ENCODE results near the gene GZMH. TPM values are rescaled to one million over a fixed set of nuclear protein-coding genes. Genes with fewer than 3 reads are reported as not detected.

The GZMH gene
- total and polyA plus RNA-seq, 9 donors = 0.14 to 0.71 (median 0.38) TPM; not detected in 4

- no peak overlapping the region for H3K4me3 ChIP-seq (ENCODE audit: low read length)
- H3K27me3 ChIP-seq (ENCODE audit: control insufficient read depth, insufficient read depth, low read length) = no peaks in the 10 kb centered on the region
- peaks cover 6% of the 10 kb centered on the region for H3K4me1 ChIP-seq (ENCODE audit: control insufficient read depth, insufficient read depth, low read length)
- WGBS (ENCODE audit: insufficient coverage) = 92% methylated on average over 3 of the region's 3 CpGs
- no peak overlapping the region for H3K27ac ChIP-seq (ENCODE audit: low read length)
- no peaks in the 10 kb centered on the region for H3K36me3 ChIP-seq (ENCODE audit: control insufficient read depth, insufficient read depth, low read length)
- DNase-seq = no peak
- no peaks in the 10 kb centered on the region for H3K9me3 ChIP-seq (replicated peaks; ENCODE audit: control insufficient read depth, low read depth, low read length)
Observed at GRCh38 chr14:24630087-24630871, 20.8 kb upstream of the GZMH start.

GRCh38 chr14:24629521-24629920, 20.0 kb upstream of the GZMH start:
- Histone ChIP-seq H3K4me3 (ENCODE audit: low read length) (no peak overlapping the region), H3K9me3 (replicated peaks; ENCODE audit: control insufficient read depth, low read depth, low read length) (no peaks in the 10 kb centered on the region), H3K27me3 (ENCODE audit: control insufficient read depth, insufficient read depth, low read length) (no peaks in the 10 kb centered on the region), H3K36me3 (ENCODE audit: control insufficient read depth, insufficient read depth, low read length) (no peaks in the 10 kb centered on the region), H3K4me1 (ENCODE audit: control insufficient read depth, insufficient read depth, low read length) (peaks cover 6% of the 10 kb centered on the region), H3K27ac (ENCODE audit: low read length) (no peak overlapping the region)
- no peak for DNase-seq
- WGBS (ENCODE audit: insufficient coverage) = 80% methylated on average over 1 of the region's 6 CpGs

GRCh38 chr14:24613747-24614146, 4.3 kb upstream of the GZMH start:
- H3K27me3 ChIP-seq (ENCODE audit: control insufficient read depth, insufficient read depth, low read length) = no peaks in the 10 kb centered on the region
- no CpG with 5 or more reads among the region's 2 CpGs for WGBS (ENCODE audit: insufficient coverage)
- H3K27ac ChIP-seq (ENCODE audit: low read length) = no peak overlapping the region
- no peak for DNase-seq
- no peaks in the 10 kb centered on the region for H3K4me1 ChIP-seq (ENCODE audit: control insufficient read depth, insufficient read depth, low read length)
- H3K36me3 ChIP-seq (ENCODE audit: control insufficient read depth, insufficient read depth, low read length) = no peaks in the 10 kb centered on the region
- no peaks in the 10 kb centered on the region for H3K9me3 ChIP-seq (replicated peaks; ENCODE audit: control insufficient read depth, low read depth, low read length)
- H3K4me3 ChIP-seq (ENCODE audit: low read length) = no peak overlapping the region

GRCh38 chr14:24613241-24613640, 3.8 kb upstream of the GZMH start:
- Histone ChIP-seq H3K36me3 (ENCODE audit: control insufficient read depth, insufficient read depth, low read length) (no peaks in the 10 kb centered on the region), H3K27me3 (ENCODE audit: control insufficient read depth, insufficient read depth, low read length) (no peaks in the 10 kb centered on the region), H3K9me3 (replicated peaks; ENCODE audit: control insufficient read depth, low read depth, low read length) (no peaks in the 10 kb centered on the region), H3K4me3 (ENCODE audit: low read length) (no peak overlapping the region), H3K27ac (ENCODE audit: low read length) (no peak overlapping the region), H3K4me1 (ENCODE audit: control insufficient read depth, insufficient read depth, low read length) (no peaks in the 10 kb centered on the region)
- WGBS (ENCODE audit: insufficient coverage) = no CpG with 5 or more reads among the region's 1 CpG
- no peak for DNase-seq

- Histone ChIP-seq H3K27me3 (ENCODE audit: control insufficient read depth, insufficient read depth, low read length) (no peaks in the 10 kb centered on the region), H3K36me3 (ENCODE audit: control insufficient read depth, insufficient read depth, low read length) (no peaks in the 10 kb centered on the region), H3K4me1 (ENCODE audit: control insufficient read depth, insufficient read depth, low read length) (no peaks in the 10 kb centered on the region), H3K4me3 (ENCODE audit: low read length) (no peak overlapping the region), H3K27ac (ENCODE audit: low read length) (no peak overlapping the region), H3K9me3 (replicated peaks; ENCODE audit: control insufficient read depth, low read depth, low read length) (no peaks in the 10 kb centered on the region)
- no peak for DNase-seq
Observed at GRCh38 chr14:24612196-24612595, 2.7 kb upstream of the GZMH start.

- H3K9me3 ChIP-seq (replicated peaks; ENCODE audit: control insufficient read depth, low read depth, low read length) = no peaks in the 10 kb centered on the region
- H3K27me3 ChIP-seq (ENCODE audit: control insufficient read depth, insufficient read depth, low read length) = no peaks in the 10 kb centered on the region
- no peaks in the 10 kb centered on the region for H3K36me3 ChIP-seq (ENCODE audit: control insufficient read depth, insufficient read depth, low read length)
- no peak overlapping the region for H3K27ac ChIP-seq (ENCODE audit: low read length)
- H3K4me1 ChIP-seq (ENCODE audit: control insufficient read depth, insufficient read depth, low read length) = no peaks in the 10 kb centered on the region
- H3K4me3 ChIP-seq (ENCODE audit: low read length) = no peak overlapping the region
- 65% methylated on average over 8 of the region's 8 CpGs for WGBS (ENCODE audit: insufficient coverage)
- DNase-seq = no peak
Observed at GRCh38 chr14:24607635-24608514, 1.6 kb downstream of the GZMH start.

GRCh38 chr14:24607081-24607480, 2.4 kb downstream of the GZMH start:
- WGBS (ENCODE audit: insufficient coverage) = 57% methylated on average over 2 of the region's 4 CpGs
- H3K36me3 ChIP-seq (ENCODE audit: control insufficient read depth, insufficient read depth, low read length) = no peaks in the 10 kb centered on the region
- H3K9me3 ChIP-seq (replicated peaks; ENCODE audit: control insufficient read depth, low read depth, low read length) = no peaks in the 10 kb centered on the region
- H3K27me3 ChIP-seq (ENCODE audit: control insufficient read depth, insufficient read depth, low read length) = no peaks in the 10 kb centered on the region
- H3K4me1 ChIP-seq (ENCODE audit: control insufficient read depth, insufficient read depth, low read length) = no peaks in the 10 kb centered on the region
- DNase-seq = no peak
- H3K4me3 ChIP-seq (ENCODE audit: low read length) = no peak overlapping the region
- no peak overlapping the region for H3K27ac ChIP-seq (ENCODE audit: low read length)

- Histone ChIP-seq H3K4me3 (ENCODE audit: low read length) (no peak overlapping the region), H3K36me3 (ENCODE audit: control insufficient read depth, insufficient read depth, low read length) (no peaks in the 10 kb centered on the region), H3K27me3 (ENCODE audit: control insufficient read depth, insufficient read depth, low read length) (no peaks in the 10 kb centered on the region), H3K4me1 (ENCODE audit: control insufficient read depth, insufficient read depth, low read length) (no peaks in the 10 kb centered on the region), H3K9me3 (replicated peaks; ENCODE audit: control insufficient read depth, low read depth, low read length) (no peaks in the 10 kb centered on the region), H3K27ac (ENCODE audit: low read length) (no peak overlapping the region)
- DNase-seq = no peak
- WGBS (ENCODE audit: insufficient coverage) = no CpG with 5 or more reads among the region's 3 CpGs
Observed at GRCh38 chr14:24606297-24606696, 3.2 kb downstream of the GZMH start.

- Histone ChIP-seq H3K36me3 (ENCODE audit: control insufficient read depth, insufficient read depth, low read length) (no peaks in the 10 kb centered on the region), H3K27ac (ENCODE audit: low read length) (no peak overlapping the region), H3K27me3 (ENCODE audit: control insufficient read depth, insufficient read depth, low read length) (no peaks in the 10 kb centered on the region), H3K9me3 (replicated peaks; ENCODE audit: control insufficient read depth, low read depth, low read length) (no peaks in the 10 kb centered on the region), H3K4me1 (ENCODE audit: control insufficient read depth, insufficient read depth, low read length) (no peaks in the 10 kb centered on the region), H3K4me3 (ENCODE audit: low read length) (no peak overlapping the region)
- WGBS (ENCODE audit: insufficient coverage) = 62% methylated on average over 3 of the region's 3 CpGs
- DNase-seq = no peak
Observed at GRCh38 chr14:24605435-24606190, 3.9 kb downstream of the GZMH start.

GRCh38 chr14:24597403-24597802, 12.1 kb downstream of the GZMH start:
- no peak overlapping the region for H3K4me3 ChIP-seq (ENCODE audit: low read length)
- DNase-seq = no peak
- no peaks in the 10 kb centered on the region for H3K4me1 ChIP-seq (ENCODE audit: control insufficient read depth, insufficient read depth, low read length)
- no peaks in the 10 kb centered on the region for H3K36me3 ChIP-seq (ENCODE audit: control insufficient read depth, insufficient read depth, low read length)
- H3K9me3 ChIP-seq (replicated peaks; ENCODE audit: control insufficient read depth, low read depth, low read length) = peaks cover 15% of the 10 kb centered on the region
- no peaks in the 10 kb centered on the region for H3K27me3 ChIP-seq (ENCODE audit: control insufficient read depth, insufficient read depth, low read length)
- no peak overlapping the region for H3K27ac ChIP-seq (ENCODE audit: low read length)
